Endothelial cell of umbilical vein (primary cell): ENCODE data around the gene KCNMB2. TPM values are rescaled to one million over a fixed set of nuclear protein-coding genes. Genes with fewer than 3 reads are reported as not detected.
"Not testable (repeated sequence)": the region's sequence is repeated elsewhere in the genome, so short reads cannot be mapped to it uniquely, and the experiment has no call there.

ENCODE experiments used
- BruUV-seq: library from RNA; stranded (reverse); fragments of 400-500 nt; replicated peaks from 2 replicates; lab custom pipeline; 2021; lab: Mats Ljungman, UMichigan
- CTCF ChIA-PET: fragments of 300-600, 350-600 bp; sonication (Branson Sonifier 250); formaldehyde crosslinking; loops from one replicate; lab custom pipeline; 2021; ENCODE audit warnings: antibody characterized with exemption, inconsistent platforms; lab: Charles Lee
- POLR2A ChIA-PET: fragments of 300-600, 350-600 bp; sonication (Branson Sonifier 250); formaldehyde crosslinking; loops from one replicate; lab custom pipeline; 2021; ENCODE audit warnings: antibody characterized with exemption, inconsistent platforms; lab: Charles Lee
- DNase-seq: peaks from one replicate; pipeline ENCODE4 v3.0.0-alpha.2; 2011; ENCODE audit warnings: low read depth, low spot score
- FAIRE-seq: peaks from 2 replicates; lab custom pipeline; 2011; peaks lifted over from hg19 to GRCh38; lab: Jason Lieb, UNC
- H2AFZ ChIP-seq: 2 replicates; pipeline ENCODE4 v1.6.0; 2012; ENCODE audit warnings: low read depth, low read length, control low read depth, inconsistent platforms
- H3K27ac ChIP-seq: 2 replicates; pipeline ENCODE4 v1.5.1; 2011; ENCODE audit warnings: low read depth, mild to moderate bottlenecking, control low read depth, low read length, moderate library complexity; ENCODE audit not compliant: insufficient read depth
- H3K27me3 ChIP-seq, 2 experiments: 2 replicates each; pipeline versions ENCODE4 v1.6.0 to v1.6.1; 2011; ENCODE audit warnings: low read length in 2 of 2, mixed read lengths in 1 of 2; ENCODE audit not compliant: control insufficient read depth in 2 of 2, insufficient read depth in 2 of 2
- H3K36me3 ChIP-seq, 2 experiments: 2 replicates in 1 of 2; 3 replicates in 1 of 2; pipeline ENCODE4 v1.5.1; 2011; ENCODE audit warnings: low read length in 2 of 2, mild to moderate bottlenecking in 1 of 2, moderate library complexity in 1 of 2; ENCODE audit not compliant: control insufficient read depth in 2 of 2, insufficient read depth in 2 of 2; ENCODE audit errors: extremely low read depth in 1 of 2
- H3K4me1 ChIP-seq: 3 replicates; pipeline ENCODE4 v1.5.1; 2011; ENCODE audit warnings: mild to moderate bottlenecking, low read length; ENCODE audit not compliant: control insufficient read depth, insufficient read depth; ENCODE audit errors: extremely low read depth
- H3K4me2 ChIP-seq: 2 replicates; pipeline ENCODE4 v1.6.1; 2011; ENCODE audit warnings: low read length, control low read depth, mixed read lengths; ENCODE audit not compliant: insufficient read depth
- H3K4me3 ChIP-seq, 3 experiments: fragments of 200-600 bp in 1 of 3; sonication (generic), shearing (Covaris generic) in 1 of 3; replicated peaks in 1 of 3; 2 replicates each; pipeline ENCODE4 v1.5.1; 2011 to 2016; ENCODE audit warnings: control low read depth in 3 of 3, low read length in 3 of 3, mild to moderate bottlenecking in 2 of 3, inconsistent platforms in 1 of 3, low read depth in 1 of 3, moderate library complexity in 1 of 3; ENCODE audit not compliant: insufficient read depth in 1 of 3
- H3K79me2 ChIP-seq: 2 replicates; pipeline ENCODE4 v1.6.0; 2012; ENCODE audit warnings: low read length, inconsistent platforms; ENCODE audit not compliant: control insufficient read depth, insufficient read depth
- H3K9ac ChIP-seq: replicated peaks from 2 replicates; pipeline ENCODE3; 2011; ENCODE audit warnings: low read length, control low read depth; ENCODE audit not compliant: insufficient read depth; ENCODE audit errors: extremely low read depth
- H3K9me1 ChIP-seq: replicated peaks from 3 replicates; pipeline ENCODE4 v1.6.0; 2011; ENCODE audit warnings: mild to moderate bottlenecking, low read length; ENCODE audit not compliant: control insufficient read depth, insufficient read depth; ENCODE audit errors: extremely low read depth
- H3K9me3 ChIP-seq: replicated peaks from 2 replicates; pipeline ENCODE4 v1.5.1; 2012; ENCODE audit warnings: low read length, inconsistent platforms; ENCODE audit not compliant: control insufficient read depth, insufficient read depth
- H4K20me1 ChIP-seq: replicated peaks from 2 replicates; pipeline ENCODE3; 2011; ENCODE audit warnings: mild to moderate bottlenecking, low read length; ENCODE audit not compliant: control insufficient read depth, insufficient read depth; ENCODE audit errors: extremely low read depth
- EZH2 ChIP-seq: IDR thresholded peaks from 2 replicates; pipeline ENCODE4 v1.6.1; 2012; ENCODE audit warnings: borderline replicate concordance, low read depth, mild to moderate bottlenecking, moderate library complexity, low read length, inconsistent platforms; ENCODE audit not compliant: severe bottlenecking
- FOS ChIP-seq: IDR thresholded peaks from 2 replicates; pipeline ENCODE4 v1.6.1; 2011; ENCODE audit warnings: mild to moderate bottlenecking, low read length, moderate library complexity, borderline replicate concordance; ENCODE audit not compliant: insufficient read depth
- GATA2 ChIP-seq: IDR thresholded peaks from 2 replicates; pipeline ENCODE4 v1.7.0; 2011; ENCODE audit warnings: low read depth, mild to moderate bottlenecking, moderate library complexity, mixed read lengths, low read length; ENCODE audit not compliant: insufficient read length, insufficient read depth
- JUN ChIP-seq: IDR thresholded peaks from 2 replicates; pipeline ENCODE4 v1.6.1; 2011; ENCODE audit warnings: borderline replicate concordance, low read depth; ENCODE audit not compliant: insufficient read length, insufficient read depth
- MYC ChIP-seq: IDR thresholded peaks from one replicate; pipeline ENCODE4 v1.6.1; 2011; ENCODE audit warnings: mild to moderate bottlenecking, low read depth, low read length
- POLR2A ChIP-seq: IDR thresholded peaks from 2 replicates; pipeline ENCODE4 v1.6.1; 2012; ENCODE audit warnings: low read depth, mild to moderate bottlenecking, control low read depth, low read length
- POLR2AphosphoS5 ChIP-seq: IDR thresholded peaks from 2 replicates; pipeline ENCODE4 v1.6.1; 2012; ENCODE audit warnings: low read depth, mild to moderate bottlenecking, control low read depth, low read length, moderate library complexity; ENCODE audit not compliant: insufficient read depth
- dilution Hi-C: fragments of 300-500 bp; cut with MboI; formaldehyde crosslinking; loops from one replicate; pipeline ENCODE4 v1.15.0; 2019; ENCODE audit warnings: low sequenced_read_pairs; ENCODE audit not compliant: extremely low pct_ligation_motif_present
- intact Hi-C: fragments of 100-400 bp; cut with micrococcal nuclease; formaldehyde crosslinking; loops from one replicate; pipeline ENCODE4 v1.10.0; 2022
- polyA plus RNA-seq, 4 experiments: library from polyadenylated mRNA; depleted of rRNA in 3 of 4; stranded (reverse) in 3 of 4; unstranded in 1 of 4; fragments of >200 nt; gene quantifications; 2 replicates each; pipeline versions ENCODE4 v1.2.1 to v1.2.3, GENCODE V29; 2011 to 2012; ENCODE audit warnings: missing spikeins in 1 of 4
- total RNA-seq: library from RNA; stranded (reverse); gene quantifications from 2 replicates; pipeline ENCODE4 v1.2.3, GENCODE V29; 2021
- TF ChIP-seq, protein P1 (sequence below), 2 donors: IDR thresholded peaks; 1 replicate in 1 of 2; 2 replicates in 1 of 2; pipeline ENCODE4 v1.5.1; 2011; ENCODE audit warnings: low read length in 2 of 2, mild to moderate bottlenecking in 2 of 2, moderate library complexity in 2 of 2, control low read depth in 1 of 2, inconsistent platforms in 1 of 2, low read depth in 1 of 2; ENCODE audit not compliant: insufficient read depth in 1 of 2; ENCODE audit errors: extremely low read depth in 1 of 2
- TF ChIP-seq, protein P2 (sequence below): IDR thresholded peaks from 2 replicates; pipeline ENCODE4 v1.6.1; 2011; ENCODE audit not compliant: insufficient read depth, insufficient read length

Gene KCNMB2
- total and polyA plus RNA-seq, 2 donors (not counting 3 experiments of a cell fraction or from before 2014, with no cell fraction given): not detected

DNA sequence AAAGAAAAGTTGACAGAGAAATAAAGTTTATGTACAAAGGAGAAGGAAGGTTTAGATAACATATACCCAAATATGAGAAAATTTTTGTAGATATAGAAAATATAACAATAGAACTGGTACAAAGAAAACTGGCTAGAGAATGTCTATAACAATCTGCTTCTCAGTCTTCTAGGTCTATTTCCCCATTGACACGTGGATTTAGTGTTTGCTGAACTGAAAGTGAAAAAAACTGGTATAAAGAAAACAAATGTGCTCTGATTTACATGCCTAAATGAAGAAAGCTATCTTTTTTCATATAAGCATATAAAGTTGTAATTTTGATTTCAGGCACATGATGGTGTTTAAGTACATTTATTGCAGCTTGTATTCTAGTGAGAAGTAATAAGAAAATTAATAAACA is 9.8 kb downstream of the KCNMB2 start:
- CTCF ChIA-PET: no interaction called here
- no peak overlapping the region for H2AFZ ChIP-seq
- no peak overlapping the region for H3K27ac ChIP-seq
- POLR2A ChIA-PET: no interaction called here
- no peaks in the 10 kb centered on the region for H3K4me1 ChIP-seq
- dilution Hi-C loops (no loop called here), intact Hi-C loops (no loop called here)
- no TSS peak for BruUV-seq
- no peaks in the 10 kb centered on the region for H3K27me3 ChIP-seq
- no peaks in the 10 kb centered on the region for H3K36me3 ChIP-seq
- DNase-seq: no peak
- no peak overlapping the region for H3K9ac ChIP-seq
- no peaks in the 10 kb centered on the region for H3K9me1 ChIP-seq
- no peaks in the 10 kb centered on the region for H4K20me1 ChIP-seq
- no peaks in the 10 kb centered on the region for H3K79me2 ChIP-seq
- no peak overlapping the region for H3K4me2 ChIP-seq
- H3K4me3 ChIP-seq: no peak overlapping the region
- TF ChIP-seq JUN: no peak
- TF ChIP-seq POLR2A: no peak
- TF ChIP-seq, protein P1, sequence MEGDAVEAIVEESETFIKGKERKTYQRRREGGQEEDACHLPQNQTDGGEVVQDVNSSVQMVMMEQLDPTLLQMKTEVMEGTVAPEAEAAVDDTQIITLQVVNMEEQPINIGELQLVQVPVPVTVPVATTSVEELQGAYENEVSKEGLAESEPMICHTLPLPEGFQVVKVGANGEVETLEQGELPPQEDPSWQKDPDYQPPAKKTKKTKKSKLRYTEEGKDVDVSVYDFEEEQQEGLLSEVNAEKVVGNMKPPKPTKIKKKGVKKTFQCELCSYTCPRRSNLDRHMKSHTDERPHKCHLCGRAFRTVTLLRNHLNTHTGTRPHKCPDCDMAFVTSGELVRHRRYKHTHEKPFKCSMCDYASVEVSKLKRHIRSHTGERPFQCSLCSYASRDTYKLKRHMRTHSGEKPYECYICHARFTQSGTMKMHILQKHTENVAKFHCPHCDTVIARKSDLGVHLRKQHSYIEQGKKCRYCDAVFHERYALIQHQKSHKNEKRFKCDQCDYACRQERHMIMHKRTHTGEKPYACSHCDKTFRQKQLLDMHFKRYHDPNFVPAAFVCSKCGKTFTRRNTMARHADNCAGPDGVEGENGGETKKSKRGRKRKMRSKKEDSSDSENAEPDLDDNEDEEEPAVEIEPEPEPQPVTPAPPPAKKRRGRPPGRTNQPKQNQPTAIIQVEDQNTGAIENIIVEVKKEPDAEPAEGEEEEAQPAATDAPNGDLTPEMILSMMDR (IDR thresholded peaks at IDR 0.05; ENCODE audit: extremely low read depth in 1 of 2, insufficient read depth in 1 of 2, low read depth in 1 of 2, low read length in 2 of 2): no peak
- TF ChIP-seq FOS: no peak
- no peak for TF ChIP-seq POLR2AphosphoS5
- no peak for TF ChIP-seq GATA2
- TF ChIP-seq, protein P2, sequence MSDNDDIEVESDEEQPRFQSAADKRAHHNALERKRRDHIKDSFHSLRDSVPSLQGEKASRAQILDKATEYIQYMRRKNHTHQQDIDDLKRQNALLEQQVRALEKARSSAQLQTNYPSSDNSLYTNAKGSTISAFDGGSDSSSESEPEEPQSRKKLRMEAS: no peak
- TF ChIP-seq EZH2: no peak
- no peak for TF ChIP-seq MYC
- no peak for FAIRE-seq
- H3K9me3 ChIP-seq: no peaks in the 10 kb centered on the region

DNA sequence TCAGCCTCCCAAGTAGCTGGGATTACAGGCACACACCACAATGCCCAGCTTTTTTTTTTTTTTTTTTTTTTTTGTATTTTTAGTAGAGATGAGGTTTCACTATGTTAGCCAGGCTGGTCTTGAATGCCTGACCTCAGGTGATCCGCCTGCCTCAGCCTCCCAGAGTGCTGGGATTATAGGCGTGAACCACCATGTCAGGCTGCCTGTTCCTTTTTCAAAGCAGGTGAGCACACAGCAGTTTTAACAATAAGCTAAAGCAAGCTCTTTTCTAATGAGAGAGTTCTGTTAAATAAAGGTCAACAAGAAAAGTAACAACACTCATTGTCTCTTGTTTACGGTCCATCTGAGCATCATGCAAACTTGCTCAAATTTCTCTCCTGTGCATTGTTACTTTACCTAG is 13.2 kb downstream of the KCNMB2 start:
- H3K27ac ChIP-seq, H3K79me2 ChIP-seq, H3K4me1 ChIP-seq, H3K9me3 ChIP-seq, BruUV-seq, intact Hi-C loops, dilution Hi-C loops, H3K9ac ChIP-seq, H3K36me3 ChIP-seq, H4K20me1 ChIP-seq, DNase-seq, H3K4me2 ChIP-seq, H3K4me3 ChIP-seq, POLR2A ChIA-PET, H3K9me1 ChIP-seq, H3K27me3 ChIP-seq, FAIRE-seq, H2AFZ ChIP-seq: not testable (repeated sequence)
- CTCF ChIA-PET: interaction anchor here (0.6 to 0.9 kb wide), 2 partner anchors 30 to 110 kb away, joined by 3 read pairs; no protein-coding TSS in a partner anchor
